H1 (cell line): Measurements from ENCODE around the gene CARD16. TPM values are rescaled to one million over a fixed set of nuclear protein-coding genes. Genes with fewer than 3 reads are reported as not detected.

Experiments
- ATF2 ChIP-seq: IDR thresholded peaks from 2 replicates; pipeline ENCODE4 v1.6.1; 2012; ENCODE audit warnings: low read length, inconsistent platforms
- ATF3 ChIP-seq: IDR thresholded peaks from 2 replicates; pipeline ENCODE4 v1.6.1; 2011; ENCODE audit warnings: low read depth, mild to moderate bottlenecking, low read length; ENCODE audit not compliant: insufficient read depth
- GABPA ChIP-seq: IDR thresholded peaks from 2 replicates; pipeline ENCODE4 v1.6.1; 2011; ENCODE audit warnings: mild to moderate bottlenecking, low read length, moderate library complexity, borderline replicate concordance; ENCODE audit not compliant: insufficient read depth
- HDAC6 ChIP-seq: IDR thresholded peaks from one replicate; pipeline ENCODE4 v1.7.1; 2012; ENCODE audit warnings: low read depth, mild to moderate bottlenecking, inconsistent platforms, low read length, moderate library complexity
- JUND ChIP-seq: IDR thresholded peaks from 2 replicates; pipeline ENCODE4 v1.6.1; 2011; ENCODE audit warnings: mild to moderate bottlenecking, improper control_type of control experiment, low read length
- SAP30 ChIP-seq: fragments of 300-600 bp; sonication (generic); IDR thresholded peaks from 2 replicates; pipeline ENCODE4 v1.7.1; 2012; ENCODE audit warnings: low read length, moderate library complexity, mild to moderate bottlenecking, inconsistent platforms; ENCODE audit not compliant: insufficient read depth, insufficient replicate concordance
- TAF1 ChIP-seq: IDR thresholded peaks from 2 replicates; pipeline ENCODE4 v1.6.1; 2011; ENCODE audit warnings: mild to moderate bottlenecking, low read depth, low read length
- polyA plus RNA-seq, 7 experiments: library from polyadenylated mRNA; depleted of rRNA in 3 of 7; stranded (reverse) in 5 of 7; unstranded in 2 of 7; fragments of >200 nt in 5 of 7; fragments of 200-250 nt in 2 of 7; gene quantifications; 1 replicate in 5 of 7; 2 replicates in 1 of 7; 4 replicates in 1 of 7; pipeline versions ENCODE4 v1.2.1 to v1.2.3, GENCODE V29; 2011 to 2013; ENCODE audit warnings: missing spikeins in 2 of 7, mixed read lengths in 2 of 7
- total RNA-seq: library from RNA; stranded (reverse); fragmentation: NEBNext Ultra II Directional; extraction: Animal tissue kit (Norgen Biotek cat#: 25700); gene quantifications from 2 replicates; pipeline ENCODE4 v1.2.1, GENCODE V29; 2021

The CARD16 gene
- total and polyA plus RNA-seq, 2 of the 8 experiments (the other 6 are each of a cell fraction or from before 2014, with no cell fraction given), result not detected

GRCh38 chr11:105054723-105055493, 9.8 kb upstream of the CARD16 start (continued):
- TF ChIP-seq TAF1, result no peak
- no peak for TF ChIP-seq JUND
- no peak for TF ChIP-seq SAP30
- TF ChIP-seq HDAC6, result no peak
- no peak for TF ChIP-seq ATF2
- no peak for TF ChIP-seq ATF3
- no peak for TF ChIP-seq GABPA
- TF ChIP-seq, all 59 proteins: peak for 0
